SK-N-MC (cell line): Measurements from ENCODE around the gene STAT4.

Experiments
- EZH2 ChIP-seq: fragments of 200-600 bp; sonication (generic); IDR thresholded peaks from one replicate; pipeline ENCODE4 v1.6.1; 2017; ENCODE audit warnings: antibody characterized with exemption
- FOXP2 ChIP-seq: optimal IDR thresholded peaks from 2 replicates; pipeline ENCODE3; 2011; ENCODE audit warnings: mild to moderate bottlenecking, moderate library complexity; ENCODE audit not compliant: insufficient read depth; ENCODE audit errors: extremely low read length, control extremely low read depth
- POLR2AphosphoS5 ChIP-seq: IDR thresholded peaks from 2 replicates; pipeline ENCODE4 v1.6.1; 2012; ENCODE audit warnings: mild to moderate bottlenecking, low read depth, low read length, borderline replicate concordance

DNA sequence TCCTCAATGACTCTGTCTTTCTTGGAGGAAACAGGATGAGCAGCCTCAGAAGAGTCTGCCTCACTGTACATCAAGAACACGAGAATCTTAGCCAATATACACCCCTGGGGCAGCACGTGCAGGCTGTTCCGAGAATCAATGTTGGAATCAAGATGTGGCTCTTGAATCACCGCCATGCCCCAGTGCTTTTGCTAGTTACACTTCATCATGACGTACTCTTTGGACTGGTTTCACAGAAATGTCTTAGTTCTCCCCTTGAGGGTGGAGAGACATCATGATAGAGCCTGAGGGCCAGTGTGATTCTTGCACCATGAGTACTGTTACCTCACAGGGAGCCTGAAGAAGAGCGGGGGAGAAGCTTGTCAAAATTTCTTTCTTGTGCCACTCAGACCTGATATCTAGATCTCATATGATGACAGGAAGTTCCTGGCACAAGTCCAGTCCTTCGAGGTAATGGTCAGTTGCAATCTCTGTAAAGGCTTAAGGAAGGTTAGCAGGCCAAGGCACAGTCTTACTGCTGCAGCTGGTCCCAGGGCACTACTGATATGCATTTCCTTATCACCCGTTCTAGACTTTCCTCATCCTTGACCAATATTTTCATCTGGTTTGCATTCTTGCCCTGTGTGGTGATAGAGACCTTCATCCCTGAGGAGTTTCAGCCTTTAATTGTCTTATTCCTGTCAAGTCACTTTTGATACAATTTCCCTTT, 28.2 kb upstream of the STAT4 start:
- no peak for TF ChIP-seq EZH2
- TF ChIP-seq POLR2AphosphoS5 = no peak
- no peak for TF ChIP-seq FOXP2
